MM.1S (cell line): ENCODE results near the gene SECTM1.
A peak's percentile ranks its signal among the peaks of the same experiment; 100 is the strongest.

Experiments used
- CTCF ChIP-seq: fragments of 300-600 bp; sonication (generic); IDR thresholded peaks from 2 replicates; pipeline ENCODE4 v1.5.1; 2016; ENCODE audit warnings: antibody characterized with exemption, low read length, mixed read lengths
- EZH2phosphoT487 ChIP-seq: fragments of 300-600 bp; sonication (generic); IDR thresholded peaks from 2 replicates; pipeline ENCODE4 v1.6.1; 2018; ENCODE audit warnings: antibody characterized with exemption, low read length

GRCh38 chr17:82350182-82351030, 16.8 kb upstream of the SECTM1 start:
- TF ChIP-seq CTCF (peak; percentile 62), EZH2phosphoT487 (no peak)
